GOT3 (cell line): Measurements from ENCODE around the gene AP2M1.

Experiments used
- DNase-seq: peaks from one replicate; lab custom pipeline; 2025; ENCODE audit warnings: mixed read lengths; lab: John Stamatoyannopoulos, UW

AP2M1 gene

DNA sequence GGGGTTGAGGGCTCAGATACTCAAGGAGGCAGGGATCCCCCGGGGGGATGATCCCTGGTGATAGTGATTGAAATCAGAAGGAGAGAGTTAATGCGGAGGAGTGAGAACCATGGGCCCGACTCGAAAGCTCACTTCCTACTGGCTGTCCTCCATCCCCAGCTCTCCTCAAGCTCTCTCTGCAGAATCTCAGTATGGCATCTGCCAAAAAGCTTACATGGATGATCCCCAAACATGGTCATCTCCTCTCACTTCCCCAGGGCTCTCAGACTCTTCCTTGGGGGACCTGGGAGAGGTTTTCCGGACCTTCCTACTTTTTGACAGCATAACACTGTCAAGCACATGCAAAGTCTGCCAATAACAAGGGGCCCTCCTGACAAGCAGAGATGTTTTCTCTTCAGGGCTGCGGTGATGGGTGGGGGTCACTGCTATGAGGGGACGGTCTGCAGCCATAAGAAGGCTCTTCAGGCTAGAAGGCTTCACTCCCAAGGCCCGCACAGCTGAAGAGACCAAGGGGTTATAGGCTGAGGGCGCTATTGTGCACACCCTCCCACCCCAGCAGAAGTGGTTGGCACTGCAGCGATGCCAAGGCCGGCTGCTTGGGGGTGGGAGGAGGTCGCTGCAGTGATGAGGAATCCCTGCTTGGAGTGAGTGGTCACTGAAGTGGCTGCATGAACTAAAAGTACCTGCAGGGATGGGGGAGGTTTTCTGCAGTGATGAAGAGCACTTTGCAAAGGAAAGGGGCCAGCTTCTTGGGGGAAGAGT lies 53.9 kb downstream of the AP2M1 start:
- no peak for DNase-seq

DNA sequence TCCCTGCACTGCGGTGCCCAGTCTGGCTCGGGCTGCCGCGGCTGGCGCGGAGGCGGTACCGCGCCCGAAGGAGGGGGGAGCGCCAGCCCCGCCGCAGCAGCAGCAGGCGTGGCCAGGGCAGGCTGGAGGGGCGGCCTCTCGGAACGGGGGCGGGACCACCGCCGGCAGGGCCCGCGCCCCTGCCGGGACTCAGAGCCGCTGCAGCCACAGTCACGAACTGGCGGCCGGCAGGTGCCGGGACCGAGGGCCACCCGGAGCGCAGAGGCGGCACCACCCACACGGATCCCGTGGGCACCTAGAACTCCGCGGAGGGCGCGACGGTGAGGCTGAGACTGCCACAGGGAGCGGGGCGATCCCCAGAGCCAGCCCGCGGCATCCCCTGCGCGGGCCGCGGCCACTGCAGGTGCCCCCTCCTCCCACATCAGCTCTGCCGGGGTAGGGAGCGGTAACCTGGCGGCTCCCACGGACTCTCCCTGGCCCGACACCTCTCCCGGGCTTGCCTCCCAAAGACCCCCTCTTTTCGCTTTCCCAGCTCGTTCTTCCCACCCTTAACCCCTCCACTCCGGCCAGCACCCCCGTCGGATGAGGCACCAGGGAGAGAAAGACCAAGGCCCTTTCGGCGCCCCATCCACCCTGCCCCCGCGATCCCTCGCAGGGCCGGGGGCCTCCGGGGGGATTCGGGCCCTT lies 54.9 kb downstream of the AP2M1 start, which contains the start of gene VWA5B2:
Gene VWA5B2, plus strand, starts transcription at position 192 of the 687 bp plus-strand sequence. CDS start 944 bp downstream, outside the sequence.
- no peak for DNase-seq

DNA sequence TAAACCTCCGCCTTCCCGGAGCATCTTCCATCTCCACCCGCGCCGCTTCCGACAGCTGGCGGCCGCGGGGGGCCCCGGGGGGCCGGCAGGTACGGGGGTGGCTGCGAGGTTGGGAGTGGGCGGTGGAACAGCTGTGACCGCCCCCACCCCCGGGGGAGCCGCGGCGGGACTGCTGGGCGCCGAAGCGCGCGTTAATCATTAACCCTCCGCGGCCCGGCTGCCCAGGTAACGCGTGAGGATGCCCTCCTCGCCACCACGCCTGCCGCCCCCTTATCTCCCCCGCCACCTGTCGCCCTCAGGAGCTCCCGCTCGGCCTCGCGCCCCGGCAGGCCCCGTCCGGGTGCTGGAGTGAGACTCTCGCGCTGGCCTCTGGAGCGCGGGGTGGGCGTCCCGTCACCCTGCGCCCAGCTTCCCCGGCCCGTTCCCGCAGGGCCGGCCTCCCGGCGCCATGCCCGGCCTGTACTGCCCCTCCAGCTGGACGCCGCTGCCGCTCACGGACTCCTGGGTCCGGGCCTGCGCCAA lies 55.5 kb downstream of the AP2M1 start:
- no peak for DNase-seq

DNA sequence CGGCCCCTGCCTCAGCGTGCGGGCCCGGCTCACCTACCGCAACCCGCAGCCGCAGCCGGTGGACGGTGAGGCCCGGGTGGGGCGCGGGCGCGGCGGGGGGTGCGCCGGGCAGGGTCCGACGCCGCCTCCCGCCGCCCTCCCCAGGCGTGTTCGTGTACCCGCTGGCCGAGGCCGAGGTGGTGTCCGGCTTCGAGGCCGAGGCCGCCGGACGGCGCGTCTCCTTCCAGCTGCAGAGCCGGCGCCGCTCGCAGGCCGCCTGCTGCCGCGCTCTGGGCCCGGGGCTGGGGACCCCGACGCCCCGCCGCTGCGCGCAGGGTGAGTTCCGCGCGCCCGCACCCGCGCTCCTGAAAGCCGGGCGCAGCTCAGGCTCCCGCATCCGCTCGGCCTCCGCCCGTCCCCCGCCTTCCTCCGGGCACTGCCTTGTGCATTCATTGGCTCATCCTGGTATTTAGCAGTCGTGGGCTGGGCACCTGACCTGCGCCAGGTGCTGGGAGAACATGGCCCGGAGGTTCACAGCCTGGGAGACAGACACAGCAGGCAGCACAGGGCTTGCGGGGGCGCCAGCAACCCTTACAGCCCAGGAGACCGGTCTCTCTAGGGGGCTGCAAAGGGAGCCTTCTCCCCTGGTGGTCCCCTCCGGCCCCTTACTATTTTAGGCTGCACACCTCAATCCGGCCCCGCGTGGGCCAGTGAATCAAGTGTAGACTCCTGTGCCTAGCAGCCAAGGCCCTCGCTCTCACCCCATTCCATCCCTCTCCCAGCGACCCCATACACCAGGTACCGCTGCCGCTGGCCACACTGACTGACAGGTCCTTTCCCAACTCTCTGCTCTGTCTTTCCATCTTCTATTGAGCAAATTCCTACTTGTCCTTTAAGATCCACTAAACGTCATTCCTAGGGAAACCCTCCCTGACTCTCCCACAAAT lies 56.2 kb downstream of the AP2M1 start:
- DNase-seq: no peak

DNA sequence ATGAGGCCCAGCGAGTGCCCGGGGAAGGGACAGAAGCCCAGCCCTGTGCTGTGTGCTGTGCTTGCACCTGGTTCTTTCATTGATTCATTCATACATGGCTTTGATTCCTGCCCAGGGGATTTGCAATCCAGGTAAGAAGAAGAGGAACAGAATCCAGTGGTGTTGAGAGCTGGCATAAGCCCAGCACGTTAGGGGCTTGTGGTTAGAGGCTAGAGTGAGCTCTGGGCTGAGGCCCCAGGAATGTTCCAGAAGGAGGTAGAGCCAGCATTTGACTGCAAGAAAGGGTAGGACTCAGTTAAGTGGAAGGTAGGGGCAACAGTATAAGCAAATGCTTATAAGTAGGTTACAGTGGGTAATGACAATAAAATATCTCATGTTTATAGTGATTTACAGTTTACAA lies 57.0 kb downstream of the AP2M1 start:
- no peak for DNase-seq

DNA sequence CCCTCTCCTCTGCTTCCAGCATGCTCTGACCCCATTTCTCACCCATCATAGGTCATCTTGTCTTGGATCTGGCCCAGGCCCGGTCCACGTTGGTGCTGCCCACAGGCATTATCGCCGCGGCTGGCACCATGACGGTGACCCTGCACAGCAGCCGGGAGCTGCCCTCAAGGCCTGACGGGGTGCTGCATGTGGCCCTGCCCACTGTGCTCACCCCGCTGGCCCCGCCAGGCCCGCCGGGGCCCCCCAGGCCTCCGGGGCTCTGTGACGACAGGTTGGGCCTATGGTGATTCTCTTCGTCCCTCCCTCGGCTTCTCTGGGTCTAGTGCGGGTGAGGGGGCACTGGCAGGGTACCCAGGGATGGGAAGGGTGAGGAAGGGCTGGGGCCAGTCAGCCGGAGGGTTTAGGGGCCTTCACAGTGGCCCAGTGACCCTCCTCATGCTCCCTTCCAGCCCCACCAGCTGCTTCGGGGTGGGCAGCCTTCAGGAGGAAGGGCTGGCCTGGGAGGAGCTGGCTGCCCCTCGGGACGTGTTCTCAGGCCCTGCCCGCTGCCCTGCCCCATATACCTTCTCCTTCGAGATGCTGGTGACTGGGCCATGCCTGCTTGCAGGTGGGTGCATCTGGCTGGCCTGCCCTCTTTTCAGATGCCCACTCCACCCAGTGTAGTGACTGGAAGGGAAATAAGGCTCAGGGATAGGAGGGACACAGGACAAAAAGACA lies 58.6 kb downstream of the AP2M1 start:
- DNase-seq: no peak
